ENCODE data around the gene VPS11. TPM values are rescaled to one million over a fixed set of nuclear protein-coding genes. Genes with fewer than 3 reads are reported as not detected.

The VPS11 gene
- total and polyA plus RNA-seq, 11 donors, result 18.7 to 33.3 (median 21.7) TPM

DNA sequence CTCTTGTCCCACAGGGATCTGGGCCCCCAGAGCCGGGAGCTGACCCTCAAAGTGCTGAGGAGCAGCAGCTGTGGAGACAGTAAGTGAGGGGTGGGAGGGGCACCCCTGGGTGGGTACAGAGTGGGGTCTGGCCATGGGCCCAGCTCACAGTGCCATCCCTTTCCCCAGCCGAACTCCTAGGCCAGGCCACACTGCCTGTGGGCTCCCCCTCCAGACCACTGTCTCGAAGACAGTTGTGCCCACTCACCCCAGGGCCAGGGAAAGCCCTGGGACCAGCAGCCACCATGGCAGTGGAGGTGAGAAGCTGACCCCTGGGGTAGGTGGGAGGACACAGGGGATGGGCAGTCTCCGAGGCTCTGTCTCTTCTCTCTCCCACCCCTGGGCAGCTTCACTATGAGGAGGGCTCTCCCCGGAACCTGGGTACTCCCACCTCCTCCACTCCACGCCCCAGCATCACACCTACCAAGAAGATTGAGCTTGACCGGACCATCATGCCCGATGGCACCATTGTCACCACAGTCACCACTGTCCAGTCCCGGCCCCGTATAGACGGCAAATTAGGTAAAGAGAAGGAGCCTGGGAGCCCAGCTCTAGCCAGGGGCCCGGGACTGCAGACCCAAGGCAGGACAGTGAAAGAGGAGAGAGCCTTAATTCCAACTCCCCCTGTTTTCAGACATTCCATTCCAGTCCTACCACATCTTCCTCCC is 44.8 kb downstream of the VPS11 start:
- no peaks in the 10 kb centered on the region for H3K27me3 ChIP-seq
- peaks cover 0 to 58% (median 14%) of the 10 kb centered on the region in 12 donors for H3K4me1 ChIP-seq
- ATAC-seq (no peak), DNase-seq (no peak)
- intact Hi-C loops (cut with DNase I), result loop anchor here in 1 of 10 donors (10.0 kb wide), 1 partner anchor 202 kb away; the partner anchor contains the start of gene MCAM
- WGBS, 4 donors, result 88 to 94% (median 92%) methylated on average over 11 to 12 of the region's 12 CpGs
- peaks cover 0 to 72% (median 59%) of the 10 kb centered on the region in 9 donors for H3K36me3 ChIP-seq
- H3K27ac ChIP-seq, result no peak overlapping the region
- H3K9me3 ChIP-seq, result no peaks in the 10 kb centered on the region
- H3K4me3 ChIP-seq, result no peak overlapping the region
- no peak for TF ChIP-seq POLR2A (IDR thresholded peaks at IDR 0.05)

DNA sequence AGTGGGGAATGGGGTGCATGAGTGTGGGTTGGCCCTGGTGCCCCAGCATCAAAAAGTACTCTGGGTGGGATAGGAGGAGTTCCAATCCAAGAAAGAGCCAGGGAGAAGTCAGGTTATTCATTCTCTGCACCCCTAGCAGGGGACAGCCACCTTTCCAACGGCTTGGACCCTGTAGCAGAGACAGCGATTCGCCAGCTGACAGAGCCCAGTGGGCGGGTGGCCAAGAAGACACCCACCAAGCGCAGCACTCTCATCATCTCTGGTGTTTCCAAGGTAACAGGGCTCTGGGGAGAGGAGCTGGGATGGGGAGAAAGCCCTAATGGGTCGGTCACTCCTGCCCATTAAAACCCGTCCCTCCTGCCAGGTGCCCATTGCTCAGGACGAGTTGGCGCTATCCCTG is 46.1 kb downstream of the VPS11 start:
- no peak for DNase-seq
- H3K9me3 ChIP-seq, result no peaks in the 10 kb centered on the region
- intact Hi-C loops (cut with DNase I), result loop anchor here in 1 of 10 donors (10.0 kb wide), 1 partner anchor 201 kb away; the partner anchor contains the start of gene MCAM
- peaks cover 0 to 80% (median 59%) of the 10 kb centered on the region in 9 donors for H3K36me3 ChIP-seq
- no peaks in the 10 kb centered on the region for H3K27me3 ChIP-seq
- H3K27ac ChIP-seq, result no peak overlapping the region
- 93 to 97% (median 95%) methylated on average over 5 to 9 of the region's 9 CpGs for WGBS, 4 donors
- no peak for ATAC-seq
- H3K4me1 ChIP-seq, result peaks cover 0 to 50% (median 7%) of the 10 kb centered on the region in 12 donors
- TF ChIP-seq POLR2A (IDR thresholded peaks at IDR 0.05), result no peak
- TF ChIP-seq, protein P1, sequence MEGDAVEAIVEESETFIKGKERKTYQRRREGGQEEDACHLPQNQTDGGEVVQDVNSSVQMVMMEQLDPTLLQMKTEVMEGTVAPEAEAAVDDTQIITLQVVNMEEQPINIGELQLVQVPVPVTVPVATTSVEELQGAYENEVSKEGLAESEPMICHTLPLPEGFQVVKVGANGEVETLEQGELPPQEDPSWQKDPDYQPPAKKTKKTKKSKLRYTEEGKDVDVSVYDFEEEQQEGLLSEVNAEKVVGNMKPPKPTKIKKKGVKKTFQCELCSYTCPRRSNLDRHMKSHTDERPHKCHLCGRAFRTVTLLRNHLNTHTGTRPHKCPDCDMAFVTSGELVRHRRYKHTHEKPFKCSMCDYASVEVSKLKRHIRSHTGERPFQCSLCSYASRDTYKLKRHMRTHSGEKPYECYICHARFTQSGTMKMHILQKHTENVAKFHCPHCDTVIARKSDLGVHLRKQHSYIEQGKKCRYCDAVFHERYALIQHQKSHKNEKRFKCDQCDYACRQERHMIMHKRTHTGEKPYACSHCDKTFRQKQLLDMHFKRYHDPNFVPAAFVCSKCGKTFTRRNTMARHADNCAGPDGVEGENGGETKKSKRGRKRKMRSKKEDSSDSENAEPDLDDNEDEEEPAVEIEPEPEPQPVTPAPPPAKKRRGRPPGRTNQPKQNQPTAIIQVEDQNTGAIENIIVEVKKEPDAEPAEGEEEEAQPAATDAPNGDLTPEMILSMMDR (IDR thresholded peaks at IDR 0.05), result no peak
- no peak overlapping the region for H3K4me3 ChIP-seq

DNA sequence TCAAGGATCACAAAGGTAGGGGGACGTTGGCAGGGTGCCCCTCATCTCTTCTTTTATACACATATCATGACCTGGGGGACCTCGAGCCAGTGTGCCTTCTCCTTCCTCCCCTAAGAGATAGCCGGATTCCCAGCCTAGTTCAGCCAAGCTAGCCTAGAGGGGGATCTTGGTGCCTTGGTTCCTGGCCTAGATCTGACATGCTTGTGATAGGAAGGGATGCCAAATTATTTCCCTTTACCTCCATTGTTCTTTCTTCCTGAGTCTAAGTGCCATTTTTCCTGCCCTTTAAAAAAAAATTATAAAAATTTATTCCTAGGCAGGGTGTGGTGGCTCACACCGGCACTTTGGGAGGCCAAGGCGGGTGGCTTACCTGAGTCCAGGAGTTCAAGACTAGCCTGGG is 46.7 kb downstream of the VPS11 start:
- H3K27ac ChIP-seq, result peak overlapping the region in 2 of 12 donors; percentile 9 to 91
- no peaks in the 10 kb centered on the region for H3K9me3 ChIP-seq
- intact Hi-C loops (cut with DNase I), result loop anchor here in 1 of 10 donors (10.0 kb wide), 1 partner anchor 200 kb away; the partner anchor contains the start of gene MCAM
- no peak overlapping the region for H3K4me3 ChIP-seq
- no peaks in the 10 kb centered on the region for H3K27me3 ChIP-seq
- ATAC-seq (no peak), DNase-seq (no peak)
- 78 to 84% (median 82%) methylated on average over 5 of the region's 5 CpGs for WGBS, 4 donors
- TF ChIP-seq, protein P1 (IDR thresholded peaks at IDR 0.05), result no peak
- TF ChIP-seq POLR2A (IDR thresholded peaks at IDR 0.05), result no peak
- H3K4me1 ChIP-seq, result peaks cover 0 to 43% (median 2%) of the 10 kb centered on the region in 12 donors
- peaks cover 0 to 80% (median 59%) of the 10 kb centered on the region in 9 donors for H3K36me3 ChIP-seq

DNA sequence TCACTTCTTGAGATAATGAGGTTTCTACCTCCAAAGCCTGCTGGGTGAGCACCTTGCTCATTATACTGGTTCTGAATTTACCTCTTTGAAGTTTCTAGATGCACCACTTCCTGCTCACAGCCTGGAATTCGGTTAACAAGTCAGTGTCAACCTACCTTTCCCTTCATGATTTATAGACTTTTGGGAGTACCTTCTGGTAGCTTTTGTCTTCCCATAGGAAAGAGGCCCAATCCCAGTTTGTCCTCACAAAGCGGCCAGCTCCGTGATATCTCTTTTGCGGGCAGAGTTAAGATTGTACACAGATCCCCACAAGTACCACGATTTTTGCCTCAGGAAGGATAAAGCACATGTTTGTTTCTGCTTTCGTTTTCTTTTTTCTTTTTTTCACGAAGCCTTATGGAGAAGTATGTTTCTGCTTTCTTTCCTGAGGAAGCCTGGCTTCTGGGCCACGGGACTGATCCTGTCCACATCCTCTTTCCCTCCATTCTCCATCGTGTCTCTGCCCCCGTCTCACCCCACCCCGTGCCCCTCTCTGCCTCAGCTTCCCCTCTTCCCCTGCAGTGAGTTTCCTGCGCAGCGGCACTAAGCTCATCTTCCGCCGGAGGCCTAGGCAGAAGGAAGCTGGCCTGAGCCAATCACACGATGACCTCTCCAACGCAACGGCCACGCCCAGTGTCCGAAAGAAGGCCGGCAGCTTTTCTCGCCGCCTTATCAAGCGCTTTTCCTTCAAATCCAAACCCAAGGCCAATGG is 48.0 kb downstream of the VPS11 start:
- Histone ChIP-seq H3K36me3 (peaks cover 0 to 71% (median 57%) of the 10 kb centered on the region in 9 donors), H3K27me3 (no peaks in the 10 kb centered on the region), H3K27ac (peak overlapping the region in 5 of 12 donors; percentile 3 to 91 (median 42)), H3K4me3 (peak overlapping the region in 2 of 12 donors; percentile 23 to 37), H3K9me3 (no peaks in the 10 kb centered on the region), H3K4me1 (peaks cover 0 to 34% (median 3%) of the 10 kb centered on the region in 12 donors)
- DNase-seq, result peak; percentile 58 to 80 (median 65)
- TF ChIP-seq, protein P1 (IDR thresholded peaks at IDR 0.05), result no peak
- no peak for TF ChIP-seq POLR2A (IDR thresholded peaks at IDR 0.05)
- 71 to 76% (median 73%) methylated on average over 24 of the region's 24 CpGs for WGBS, 4 donors
- peak; percentile 37 to 72 (median 59) for ATAC-seq
- intact Hi-C loops (cut with DNase I), result loop anchor here in 1 of 10 donors (10.0 kb wide), 1 partner anchor 199 kb away; the partner anchor contains the start of gene MCAM

All from heart left ventricle (tissue), 16 donors.